SIG-M5 treated with dmso at 0.1 percent for 504 hours (cell line): ENCODE results near the gene CALR.
"Not testable (repeated sequence)": the region's sequence is repeated elsewhere in the genome, so short reads cannot be mapped to it uniquely, and the experiment has no call there.

Experiments
- DNase-seq: peaks from one replicate; lab custom pipeline; 2025; ENCODE audit not compliant: unreplicated experiment; lab: John Stamatoyannopoulos, UW

CALR gene

DNA sequence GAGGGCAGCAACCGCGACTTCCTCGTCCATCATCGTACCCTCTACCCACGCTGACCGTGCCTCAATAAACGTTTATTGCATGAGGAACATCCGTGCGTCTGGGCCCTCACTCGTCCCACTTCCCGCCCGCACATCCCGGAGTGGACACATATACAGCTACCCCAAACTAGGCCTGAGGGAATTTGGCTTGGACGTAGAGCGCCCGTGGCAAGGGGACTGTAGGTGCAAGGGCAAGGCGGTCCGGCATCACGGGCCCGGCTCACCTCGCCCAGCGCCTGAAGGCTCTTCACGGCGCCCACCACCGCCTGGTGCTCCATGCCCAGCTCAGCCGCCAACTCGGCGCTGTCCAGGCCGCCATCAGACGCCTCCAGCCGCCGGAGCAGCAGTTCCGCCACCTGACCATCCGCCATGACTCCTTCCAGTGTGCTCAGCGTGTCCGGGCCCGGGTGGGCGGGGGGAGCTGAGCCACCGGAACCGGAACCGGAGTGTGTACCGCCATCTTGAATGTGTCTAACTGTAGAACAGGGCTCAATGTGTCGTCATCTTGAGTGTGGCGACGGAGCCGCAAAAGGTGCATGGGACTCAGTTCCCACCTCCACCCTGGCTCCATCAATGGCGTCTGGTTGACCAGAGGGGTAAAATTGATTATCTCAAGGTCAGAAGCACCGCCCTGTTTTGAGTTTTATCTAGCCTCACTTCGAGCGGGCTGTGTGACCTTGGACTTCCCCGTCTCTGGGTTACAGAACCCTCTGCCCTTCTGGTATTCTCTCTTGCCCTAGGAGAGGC is 4.9 kb upstream of the CALR start, which contains the start of gene FARSA:
TSS of gene FARSA (minus strand) at position 425 of the 786 bp plus-strand sequence. CDS start at position 410, 15 bp downstream.
- peak; percentile 92 for DNase-seq

- DNase-seq = no peak
Observed at GRCh38 chr19:12935071-12935470, 3.3 kb upstream of the CALR start.

- DNase-seq = peak; percentile 25
Observed at GRCh38 chr19:12936582-12936981, 1.8 kb upstream of the CALR start.

- DNase-seq = peak; percentile 94
Observed at GRCh38 chr19:12937093-12937926, 1.1 kb upstream of the CALR start.

DNA sequence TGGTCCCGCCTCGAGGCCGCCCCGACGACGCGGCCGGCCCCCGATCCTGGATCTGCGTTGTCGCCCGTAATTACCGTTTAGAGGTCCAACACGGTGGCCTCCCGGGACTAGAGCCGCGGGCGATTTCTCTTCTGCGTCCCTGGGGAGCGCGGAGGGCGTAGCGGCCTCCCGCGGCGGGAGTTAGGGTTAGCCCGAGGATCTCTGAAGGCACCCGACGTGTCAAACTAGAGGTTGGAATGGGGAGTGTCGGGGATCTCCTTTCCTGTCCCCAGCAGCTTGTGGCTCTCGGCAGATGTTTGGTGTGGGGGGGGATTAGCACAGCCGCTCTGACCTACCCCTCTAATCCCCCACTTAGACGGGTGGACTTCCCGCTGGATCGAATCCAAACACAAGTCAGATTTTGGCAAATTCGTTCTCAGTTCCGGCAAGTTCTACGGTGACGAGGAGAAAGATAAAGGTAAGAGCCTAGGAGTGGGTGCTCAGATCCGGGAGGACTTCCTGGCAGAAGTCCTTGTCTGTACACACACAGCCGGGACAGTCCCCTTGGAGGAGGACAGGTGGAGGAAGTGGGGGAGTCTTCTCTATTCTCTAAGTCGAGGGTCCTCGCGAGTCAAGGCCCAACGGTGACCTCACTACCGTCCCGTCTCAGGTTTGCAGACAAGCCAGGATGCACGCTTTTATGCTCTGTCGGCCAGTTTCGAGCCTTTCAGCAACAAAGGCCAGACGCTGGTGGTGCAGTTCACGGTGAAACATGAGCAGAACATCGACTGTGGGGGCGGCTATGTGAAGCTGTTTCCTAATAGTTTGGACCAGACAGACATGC is 581 bp downstream of the CALR start:
- DNase-seq = peak; percentile 56

DNA sequence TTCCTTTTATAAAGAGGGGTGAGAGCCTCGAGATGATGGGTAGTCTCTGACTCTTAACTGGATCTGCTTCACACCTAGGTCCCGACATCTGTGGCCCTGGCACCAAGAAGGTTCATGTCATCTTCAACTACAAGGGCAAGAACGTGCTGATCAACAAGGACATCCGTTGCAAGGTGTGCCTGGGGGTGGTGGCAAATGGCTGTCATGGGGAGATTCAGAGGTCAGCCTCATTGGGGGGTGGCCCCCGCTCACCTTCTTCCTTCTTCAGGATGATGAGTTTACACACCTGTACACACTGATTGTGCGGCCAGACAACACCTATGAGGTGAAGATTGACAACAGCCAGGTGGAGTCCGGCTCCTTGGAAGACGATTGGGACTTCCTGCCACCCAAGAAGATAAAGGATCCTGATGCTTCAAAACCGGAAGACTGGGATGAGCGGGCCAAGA is 1.6 kb downstream of the CALR start:
- DNase-seq = no peak

- DNase-seq = no peak
Observed at GRCh38 chr19:12940897-12941296, 2.5 kb downstream of the CALR start.

GRCh38 chr19:12943437-12944044 is 5.1 kb downstream of the CALR start:
- DNase-seq = no peak

- DNase-seq = no peak
Observed at GRCh38 chr19:12944104-12944674, 5.8 kb downstream of the CALR start.

DNA sequence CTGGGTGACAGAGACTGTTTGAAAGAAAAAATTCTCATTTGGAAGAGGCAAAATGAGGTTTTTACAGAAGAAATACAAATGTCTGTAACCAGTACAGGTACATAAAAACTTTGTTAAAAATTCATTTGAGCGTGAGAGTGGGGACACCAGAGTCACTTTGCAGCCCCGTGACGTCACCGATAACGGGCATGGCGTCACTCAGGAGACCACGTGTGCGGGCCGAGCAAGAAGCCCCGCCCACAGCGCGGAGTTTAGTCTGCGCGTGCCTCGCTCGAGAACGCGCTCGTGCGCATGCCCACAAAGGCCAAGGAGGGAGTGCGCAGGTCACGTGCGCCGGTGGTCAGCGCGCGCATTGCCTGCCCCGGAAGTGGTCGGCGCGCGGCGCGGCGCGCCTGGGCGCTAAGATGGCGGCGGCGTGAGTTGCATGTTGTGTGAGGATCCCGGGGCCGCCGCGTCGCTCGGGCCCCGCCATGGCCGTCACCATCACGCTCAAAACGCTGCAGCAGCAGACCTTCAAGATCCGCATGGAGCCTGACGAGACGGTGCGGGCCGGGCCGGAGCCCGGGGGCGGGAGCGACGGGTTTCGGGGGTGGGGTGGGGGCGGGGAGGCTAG is 7.2 kb downstream of the CALR start, which contains the start of gene RAD23A:
TSS of gene RAD23A (plus strand) at position 384 of the 613 bp plus-strand sequence. CDS start at position 471, 87 bp downstream.
- DNase-seq = peak; percentile 85

- peak; percentile 65 for DNase-seq
Observed at GRCh38 chr19:12946092-12946721, 7.8 kb downstream of the CALR start.

- no peak for DNase-seq
Observed at GRCh38 chr19:12946731-12947496, 8.5 kb downstream of the CALR start.

GRCh38 chr19:12947702-12948611 is 9.5 kb downstream of the CALR start:
- no peak for DNase-seq

- no peak for DNase-seq
Observed at GRCh38 chr19:12948612-12949362, 10.4 kb downstream of the CALR start.

- DNase-seq = no peak
Observed at GRCh38 chr19:12949363-12950283, 11.2 kb downstream of the CALR start.

GRCh38 chr19:12952050-12952449 is 13.6 kb downstream of the CALR start:
- not testable (repeated sequence) for DNase-seq
